MCF 10A (cell line): ENCODE results near the gene SMIM41. TPM values are rescaled to one million over a fixed set of nuclear protein-coding genes. Genes with fewer than 3 reads are reported as not detected.

Source experiments
- BruUV-seq: library from RNA; stranded (reverse); fragments of 400-500 nt; replicated peaks from 2 replicates; lab custom pipeline; 2021; lab: Mats Ljungman, UMichigan
- CTCF ChIA-PET: fragments of 300-600 bp; sonication (Branson Sonifier 250); formaldehyde crosslinking; extraction: SDS; loops from one replicate; lab custom pipeline; 2021; ENCODE audit warnings: antibody characterized with exemption, inconsistent platforms; lab: Yijun Ruan, JAX
- POLR2A ChIA-PET: fragments of 300-600, 350-650 bp; sonication (Branson Sonifier 250); formaldehyde crosslinking; extraction: SDS; loops from one replicate; lab custom pipeline; 2020; ENCODE audit warnings: antibody characterized with exemption, inconsistent platforms; lab: Yijun Ruan, JAX
- DNase-seq: peaks from one replicate; pipeline ENCODE4 v3.0.0-alpha.2; 2018; ENCODE audit not compliant: unreplicated experiment
- H3K27ac Mint-ChIP-seq: one replicate; pipeline ENCODE4 v1.8.0; 2022; ENCODE audit warnings: mild to moderate bottlenecking, low read depth, mixed read lengths; ENCODE audit not compliant: unreplicated experiment
- H3K27me3 Mint-ChIP-seq: one replicate; pipeline ENCODE4 v1.8.0; 2022; ENCODE audit warnings: mixed read lengths; ENCODE audit not compliant: insufficient read depth, unreplicated experiment
- H3K36me3 Mint-ChIP-seq: one replicate; pipeline ENCODE4 v1.8.0; 2022; ENCODE audit warnings: mild to moderate bottlenecking, moderate library complexity, mixed read lengths; ENCODE audit not compliant: insufficient read depth, unreplicated experiment
- H3K4me1 Mint-ChIP-seq: one replicate; pipeline ENCODE4 v1.8.0; 2022; ENCODE audit warnings: mixed read lengths; ENCODE audit not compliant: insufficient read depth, unreplicated experiment
- H3K4me3 Mint-ChIP-seq: one replicate; pipeline ENCODE4 v1.8.0; 2022; ENCODE audit warnings: mild to moderate bottlenecking, moderate library complexity, mixed read lengths; ENCODE audit not compliant: unreplicated experiment
- H3K9me3 Mint-ChIP-seq: one replicate; pipeline ENCODE4 v1.8.0; 2022; ENCODE audit warnings: mixed read lengths; ENCODE audit not compliant: unreplicated experiment
- intact Hi-C: fragments of 100-400 bp; cut with micrococcal nuclease; formaldehyde crosslinking; loops from 2 replicates; pipeline ENCODE4 v1.14.1; 2022
- total RNA-seq: library from RNA; stranded (reverse); gene quantifications from 2 replicates; pipeline ENCODE4 v1.2.3, GENCODE V29; 2022
- TF ChIP-seq, protein P1 (sequence below): fragments of 200-600 bp; IDR thresholded peaks from one replicate; pipeline ENCODE4 v1.8.0; 2022; ENCODE audit warnings: antibody characterized with exemption, mild to moderate bottlenecking; ENCODE audit not compliant: unreplicated experiment

SMIM41 gene
- total RNA-seq, 1 experiment from 2014 or later, result not detected

DNA sequence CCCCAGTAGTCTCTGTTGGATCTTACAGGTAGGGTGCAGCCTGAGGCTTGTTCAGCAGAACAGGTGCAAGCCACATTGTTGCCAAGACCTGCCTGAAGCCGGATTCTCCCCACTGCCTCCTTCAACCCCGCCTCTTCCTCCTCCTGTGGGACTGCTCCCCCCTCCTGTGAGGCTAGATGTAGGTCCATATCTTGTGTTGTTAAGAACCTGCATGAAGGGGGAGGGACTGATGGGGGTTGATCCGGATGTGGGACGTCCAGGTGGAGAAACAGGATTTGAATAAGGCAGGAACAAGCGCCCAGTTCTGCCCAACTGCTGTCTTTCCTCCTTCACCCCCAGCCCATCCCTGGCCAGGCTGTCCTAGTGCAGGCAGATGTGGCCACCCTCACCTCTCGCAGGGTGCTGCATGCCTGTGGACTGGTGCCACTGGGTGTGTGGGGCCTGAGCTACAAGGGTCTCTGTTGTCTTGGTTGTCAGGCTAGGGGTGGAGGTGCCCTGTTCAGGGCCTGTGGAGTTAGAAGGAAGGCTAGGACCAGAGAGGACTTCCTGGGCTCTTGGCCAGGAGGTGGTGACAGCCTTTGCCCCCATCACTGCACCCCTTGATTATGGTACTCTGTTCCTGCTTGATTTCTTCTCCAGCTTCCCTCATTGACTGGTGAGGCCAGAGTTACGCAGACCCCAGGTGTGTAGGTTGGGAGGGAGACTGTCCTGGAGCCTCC is 26.9 kb upstream of the SMIM41 start:
- intact Hi-C loops, result no loop called here
- peak; percentile 47 for DNase-seq
- H3K4me1 Mint-ChIP-seq, result peaks cover 22% of the 10 kb centered on the region
- H3K27ac Mint-ChIP-seq, result peak overlapping the region; percentile 95
- ChIA-PET CTCF (interaction anchor here (0.6 to 2.5 kb wide), 4 partner anchors 21 to 695 kb away, joined by 5 to 16 read pairs (median 8); no protein-coding TSS in a partner anchor), POLR2A (interaction anchor here (0.9 to 3.3 kb wide), 2 partner anchors 17 to 27 kb away, joined by 3 to 49 read pairs; partner anchors contain the start of gene ATG101)
- BruUV-seq, result no TSS peak
- no peaks in the 10 kb centered on the region for H3K9me3 Mint-ChIP-seq
- H3K4me3 Mint-ChIP-seq, result peak overlapping the region; percentile 75
- peaks cover 11% of the 10 kb centered on the region for H3K27me3 Mint-ChIP-seq
- H3K36me3 Mint-ChIP-seq, result peaks cover 11% of the 10 kb centered on the region
- TF ChIP-seq, protein P1, sequence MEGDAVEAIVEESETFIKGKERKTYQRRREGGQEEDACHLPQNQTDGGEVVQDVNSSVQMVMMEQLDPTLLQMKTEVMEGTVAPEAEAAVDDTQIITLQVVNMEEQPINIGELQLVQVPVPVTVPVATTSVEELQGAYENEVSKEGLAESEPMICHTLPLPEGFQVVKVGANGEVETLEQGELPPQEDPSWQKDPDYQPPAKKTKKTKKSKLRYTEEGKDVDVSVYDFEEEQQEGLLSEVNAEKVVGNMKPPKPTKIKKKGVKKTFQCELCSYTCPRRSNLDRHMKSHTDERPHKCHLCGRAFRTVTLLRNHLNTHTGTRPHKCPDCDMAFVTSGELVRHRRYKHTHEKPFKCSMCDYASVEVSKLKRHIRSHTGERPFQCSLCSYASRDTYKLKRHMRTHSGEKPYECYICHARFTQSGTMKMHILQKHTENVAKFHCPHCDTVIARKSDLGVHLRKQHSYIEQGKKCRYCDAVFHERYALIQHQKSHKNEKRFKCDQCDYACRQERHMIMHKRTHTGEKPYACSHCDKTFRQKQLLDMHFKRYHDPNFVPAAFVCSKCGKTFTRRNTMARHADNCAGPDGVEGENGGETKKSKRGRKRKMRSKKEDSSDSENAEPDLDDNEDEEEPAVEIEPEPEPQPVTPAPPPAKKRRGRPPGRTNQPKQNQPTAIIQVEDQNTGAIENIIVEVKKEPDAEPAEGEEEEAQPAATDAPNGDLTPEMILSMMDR, result no peak

GRCh38 chr12:52053536-52054209 is 25.8 kb upstream of the SMIM41 start:
- no peak for DNase-seq
- BruUV-seq, result no TSS peak
- ChIA-PET POLR2A (no interaction called here), CTCF (interaction anchor here (0.6 to 1.2 kb wide), 3 partner anchors 11 to 696 kb away, joined by 3 to 5 read pairs (median 4); no protein-coding TSS in a partner anchor)
- no peak overlapping the region for H3K27ac Mint-ChIP-seq
- peaks cover 11% of the 10 kb centered on the region for H3K36me3 Mint-ChIP-seq
- TF ChIP-seq, protein P1, result no peak
- no peaks in the 10 kb centered on the region for H3K9me3 Mint-ChIP-seq
- intact Hi-C loops, result no loop called here
- peaks cover 11% of the 10 kb centered on the region for H3K27me3 Mint-ChIP-seq
- no peak overlapping the region for H3K4me3 Mint-ChIP-seq
- H3K4me1 Mint-ChIP-seq, result peaks cover 22% of the 10 kb centered on the region

GRCh38 chr12:52054231-52054832 is 25.2 kb upstream of the SMIM41 start:
- Mint-ChIP-seq H3K27ac (no peak overlapping the region), H3K4me1 (peaks cover 18% of the 10 kb centered on the region), H3K4me3 (no peak overlapping the region), H3K36me3 (peaks cover 11% of the 10 kb centered on the region), H3K27me3 (peaks cover 4% of the 10 kb centered on the region), H3K9me3 (no peaks in the 10 kb centered on the region)
- ChIA-PET POLR2A (interaction anchor here (0.6 kb wide), 1 partner anchor 12 kb away, joined by 3 read pairs; no protein-coding TSS in a partner anchor), CTCF (interaction anchor here (0.9 to 1.5 kb wide), 3 partner anchors 10 to 31 kb away, joined by 4 to 5 read pairs (median 4); no protein-coding TSS in a partner anchor)
- no peak for DNase-seq
- intact Hi-C loops, result no loop called here
- TF ChIP-seq, protein P1, result no peak
- BruUV-seq, result no TSS peak
